GM20000 (cell line): ENCODE results near the gene RABGAP1L.

Source experiments
- DNase-seq: peaks from one replicate; pipeline ENCODE4 v3.0.0; 2012; ENCODE audit warnings: low spot score
- TF ChIP-seq, protein P1 (sequence below): IDR thresholded peaks from 2 replicates; pipeline ENCODE4 v1.5.1; 2012; ENCODE audit warnings: mild to moderate bottlenecking, control low read depth; ENCODE audit errors: extremely low read depth, missing control alignments

Gene RABGAP1L

DNA sequence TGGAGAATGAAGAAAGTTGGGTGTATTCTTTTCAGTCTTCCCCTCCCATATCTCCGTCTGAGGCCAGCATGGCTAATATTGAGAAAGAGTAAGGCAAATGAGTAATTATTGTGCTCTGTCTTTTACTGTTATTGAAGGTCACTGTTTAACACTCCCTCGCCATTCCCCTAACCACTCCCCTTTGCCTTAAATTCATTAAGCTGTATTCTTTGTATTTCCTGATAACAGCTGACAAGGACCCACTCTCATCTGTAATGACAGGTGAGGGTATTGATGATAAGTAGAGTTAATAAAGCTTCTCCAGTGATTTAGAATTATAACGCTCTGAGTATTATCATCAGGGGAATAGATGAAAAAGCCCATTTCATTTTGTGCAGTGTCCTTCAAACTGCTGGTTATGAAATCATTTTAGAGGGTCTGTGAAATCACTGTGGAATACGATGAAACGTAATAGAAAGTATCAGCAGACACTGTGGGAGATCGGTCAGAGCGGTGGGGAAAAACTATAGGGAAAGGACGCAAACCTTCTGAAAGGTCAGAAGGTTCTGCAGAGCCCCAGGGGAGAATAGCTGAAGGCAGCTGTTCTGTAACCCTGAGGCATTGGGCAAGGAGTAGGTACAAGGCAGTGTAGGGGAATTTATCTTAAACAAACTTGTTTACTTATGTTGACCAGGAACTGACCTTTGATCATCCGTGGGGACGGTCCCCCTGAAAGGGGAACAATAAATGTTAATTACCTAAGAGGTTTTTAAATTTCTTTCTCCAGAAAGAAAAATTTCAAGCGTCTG is 794.2 kb downstream of the RABGAP1L start:
- TF ChIP-seq, protein P1, sequence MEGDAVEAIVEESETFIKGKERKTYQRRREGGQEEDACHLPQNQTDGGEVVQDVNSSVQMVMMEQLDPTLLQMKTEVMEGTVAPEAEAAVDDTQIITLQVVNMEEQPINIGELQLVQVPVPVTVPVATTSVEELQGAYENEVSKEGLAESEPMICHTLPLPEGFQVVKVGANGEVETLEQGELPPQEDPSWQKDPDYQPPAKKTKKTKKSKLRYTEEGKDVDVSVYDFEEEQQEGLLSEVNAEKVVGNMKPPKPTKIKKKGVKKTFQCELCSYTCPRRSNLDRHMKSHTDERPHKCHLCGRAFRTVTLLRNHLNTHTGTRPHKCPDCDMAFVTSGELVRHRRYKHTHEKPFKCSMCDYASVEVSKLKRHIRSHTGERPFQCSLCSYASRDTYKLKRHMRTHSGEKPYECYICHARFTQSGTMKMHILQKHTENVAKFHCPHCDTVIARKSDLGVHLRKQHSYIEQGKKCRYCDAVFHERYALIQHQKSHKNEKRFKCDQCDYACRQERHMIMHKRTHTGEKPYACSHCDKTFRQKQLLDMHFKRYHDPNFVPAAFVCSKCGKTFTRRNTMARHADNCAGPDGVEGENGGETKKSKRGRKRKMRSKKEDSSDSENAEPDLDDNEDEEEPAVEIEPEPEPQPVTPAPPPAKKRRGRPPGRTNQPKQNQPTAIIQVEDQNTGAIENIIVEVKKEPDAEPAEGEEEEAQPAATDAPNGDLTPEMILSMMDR, result no peak
- no peak for DNase-seq

DNA sequence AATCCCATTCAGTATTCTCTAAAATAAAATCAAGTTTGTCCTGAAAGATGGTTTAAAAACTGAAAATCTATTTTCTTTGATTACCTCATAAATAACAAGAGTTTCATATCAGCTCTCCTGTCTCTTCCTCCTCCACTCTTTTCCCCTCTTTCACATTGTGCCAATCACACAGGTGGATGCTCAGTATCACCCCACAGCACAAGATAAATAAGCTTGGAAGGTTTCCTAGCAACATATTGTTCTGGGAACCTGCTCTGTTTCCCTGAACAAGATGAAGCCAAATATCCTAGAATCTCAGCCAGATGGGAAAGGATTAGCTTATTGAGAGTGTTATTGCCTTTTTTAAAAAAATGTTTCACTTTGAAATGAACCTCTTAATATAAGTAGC is 794.7 kb downstream of the RABGAP1L start:
- TF ChIP-seq, protein P1, result no peak
- DNase-seq, result no peak

DNA sequence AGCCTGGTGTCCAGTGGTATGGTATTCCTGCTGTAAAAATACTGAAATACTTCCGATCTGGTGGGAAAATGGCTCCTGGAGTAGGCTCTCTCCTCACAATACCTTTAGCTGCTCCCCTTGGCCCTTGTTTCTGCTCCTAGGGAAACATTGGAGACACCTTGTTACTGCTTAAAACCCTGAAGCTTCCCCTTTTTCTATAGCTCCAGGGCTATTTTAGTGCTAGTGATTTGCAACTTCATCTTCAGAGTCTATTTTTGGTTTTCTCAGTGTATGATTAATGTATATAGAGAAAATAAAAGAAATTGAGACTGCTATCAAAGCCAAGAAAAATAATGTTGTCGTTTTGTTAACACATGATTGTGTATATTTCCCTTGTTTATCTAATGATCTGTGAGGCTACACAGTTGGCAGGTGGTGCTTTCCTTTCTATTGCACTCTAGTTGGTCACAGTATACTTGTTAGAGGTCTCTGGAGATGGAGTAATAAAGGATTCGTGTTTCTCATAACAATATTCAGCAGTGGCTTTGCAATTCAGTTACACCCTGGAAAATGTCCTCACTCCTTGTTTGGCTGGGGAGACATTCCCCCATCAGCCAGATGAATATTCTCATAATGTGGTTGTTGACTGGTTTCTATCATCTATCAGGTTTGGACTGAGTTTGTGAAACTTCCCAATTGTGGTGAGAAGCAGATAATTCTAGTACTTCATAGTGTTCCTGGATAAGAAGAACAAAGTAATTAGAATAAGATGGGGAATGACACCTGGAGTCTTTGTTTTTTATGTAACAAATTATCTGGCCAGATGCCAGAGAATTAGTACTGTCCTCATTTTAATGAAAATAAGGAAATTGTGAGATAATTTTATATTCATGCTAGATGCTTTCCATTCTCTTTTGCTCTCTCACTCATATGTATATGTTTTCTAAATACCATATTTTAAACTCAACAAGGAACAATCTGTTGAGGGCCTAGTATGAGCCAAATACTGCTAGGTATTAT is 795.6 kb downstream of the RABGAP1L start:
- DNase-seq, result no peak
- TF ChIP-seq, protein P1, result no peak

DNA sequence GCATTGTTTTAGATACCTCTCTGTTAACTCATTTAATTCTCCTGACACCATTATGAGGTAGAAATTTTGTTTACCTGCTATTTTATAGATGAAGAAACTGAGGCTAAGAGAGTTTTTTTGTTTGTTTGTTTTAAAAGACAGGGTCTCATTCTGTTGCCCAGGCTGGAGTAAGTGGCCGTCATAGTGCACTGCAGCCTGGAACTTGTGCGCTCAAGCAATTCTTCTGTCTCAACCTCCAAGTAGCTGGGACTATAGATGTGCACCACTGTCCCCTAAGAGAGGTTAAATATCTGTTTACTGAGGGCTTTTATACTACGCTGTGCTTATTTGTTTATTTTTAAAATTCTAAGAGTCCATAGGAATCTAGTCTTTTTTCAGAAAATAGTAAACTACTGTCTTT is 796.8 kb downstream of the RABGAP1L start:
- TF ChIP-seq, protein P1, result no peak
- DNase-seq, result no peak

DNA sequence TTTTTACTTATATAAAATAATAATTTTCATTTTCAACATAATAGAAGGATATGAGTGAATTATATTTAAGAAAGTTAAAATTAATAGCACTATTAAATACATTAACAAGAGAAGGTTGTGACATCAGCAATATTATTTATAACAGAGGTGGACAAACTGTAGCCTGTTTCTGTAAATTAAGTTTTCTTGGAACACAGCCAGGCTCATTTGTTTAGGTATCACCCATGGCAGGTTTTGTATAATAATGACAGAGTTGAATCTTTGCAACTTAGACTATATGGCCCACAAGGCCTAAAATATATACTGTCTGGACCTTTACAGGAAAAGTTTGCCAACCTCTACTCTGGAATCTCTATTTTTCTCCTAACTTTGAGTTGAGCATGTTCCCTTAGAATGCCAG is 797.7 kb downstream of the RABGAP1L start:
- TF ChIP-seq, protein P1, result no peak
- DNase-seq, result no peak

DNA sequence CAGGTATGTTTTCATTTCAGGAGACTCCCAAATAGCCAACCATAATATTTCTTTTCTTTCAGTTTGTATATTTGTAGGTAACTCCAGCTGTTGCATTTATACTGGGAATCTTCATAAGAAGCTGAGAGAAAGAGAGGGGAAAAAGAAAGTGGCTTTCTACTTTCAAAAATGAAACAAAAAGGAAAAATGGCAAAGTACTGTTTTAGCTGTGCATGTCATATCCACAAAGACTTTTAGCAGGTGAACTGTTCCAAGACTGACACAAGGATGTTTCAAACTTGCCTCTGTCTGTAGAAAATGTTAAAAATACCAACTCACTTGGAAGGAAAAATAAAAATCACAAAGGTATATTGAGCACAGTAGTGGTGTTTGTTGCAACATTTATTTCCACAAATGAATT is 798.5 kb downstream of the RABGAP1L start:
- DNase-seq, result no peak

More for the DNA sequence above, 798.5 kb downstream of the RABGAP1L start:
- TF ChIP-seq, protein P1, result no peak
